K562 (cell line): ENCODE results near the gene GDF2. TPM values are rescaled to one million over a fixed set of nuclear protein-coding genes. Genes with fewer than 3 reads are reported as not detected.

Experiments used
- CBX3 ChIP-seq, 2 experiments: IDR thresholded peaks; 1 replicate in 1 of 2; 2 replicates in 1 of 2; pipeline ENCODE4 v1.6.1; 2012; ENCODE audit warnings: inconsistent platforms in 2 of 2, low read length in 2 of 2, borderline replicate concordance in 1 of 2, control low read depth in 1 of 2
- GTF2E2 ChIP-seq: fragments of 200-800 bp; sonication (Bioruptor generic); IDR thresholded peaks from 2 replicates; pipeline ENCODE4 v1.6.1; 2016; ENCODE audit warnings: missing genetic modification characterization, missing compliant biosample characterization
- MAFF ChIP-seq: IDR thresholded peaks from 2 replicates; pipeline ENCODE4 v1.6.1; 2012; ENCODE audit warnings: low read length, improper control_type of control experiment
- MBD1 ChIP-seq: fragments of 250-450 bp; sonication (Bioruptor Pico); IDR thresholded peaks from 2 replicates; pipeline ENCODE4 v1.8.0; 2022; ENCODE audit warnings: inconsistent platforms
- ZBTB5 ChIP-seq: fragments of 450-650 bp; IDR thresholded peaks from 2 replicates; pipeline ENCODE4 v1.6.1; 2017; ENCODE audit warnings: antibody characterized with exemption
- ZNF347 ChIP-seq: fragments of 450-650 bp; formaldehyde crosslinking; IDR thresholded peaks from 2 replicates; pipeline ENCODE4 v1.4.0; 2020; ENCODE audit warnings: low read depth, mild to moderate bottlenecking, moderate library complexity
- ZNF592 ChIP-seq: fragments of 450-650 bp; IDR thresholded peaks from 2 replicates; pipeline ENCODE4 v1.6.1; 2017; ENCODE audit warnings: antibody characterized with exemption, mild to moderate bottlenecking
- ZNF695 ChIP-seq: fragments of 450-650 bp; formaldehyde crosslinking; IDR thresholded peaks from 2 replicates; pipeline ENCODE4 v1.4.0; 2020; ENCODE audit warnings: mild to moderate bottlenecking, moderate library complexity
- polyA plus RNA-seq, 8 experiments: library from polyadenylated mRNA; depleted of rRNA in 4 of 8; stranded (reverse) in 5 of 8; unstranded in 3 of 8; fragments of >200 nt; fragmentation: Nextera tagmentation in 2 of 8; fragmentation: Illumina TruSeq in 1 of 8; extraction: Ambion mirVana in 2 of 8; extraction: Trizol in 1 of 8; gene quantifications; 2 replicates each; pipeline versions ENCODE4 v1.2.1 to v1.2.3, GENCODE V29; 2011 to 2014; ENCODE audit warnings: inconsistent platforms in 1 of 8, missing spikeins in 1 of 8
- total RNA-seq, 7 experiments: library from RNA; depleted of rRNA in 6 of 7; stranded (reverse); fragments of >200 nt in 6 of 7; fragmentation: Illumina TruSeq in 2 of 7; extraction: Trizol in 2 of 7; gene quantifications; 2 replicates each; pipeline versions ENCODE4 v1.2.1 to v1.2.3, GENCODE V29; 2011 to 2021; ENCODE audit warnings: low replicate concordance in 1 of 7
- TF ChIP-seq, protein P1 (sequence below): fragments of 250-450 bp; sonication (Bioruptor Pico); IDR thresholded peaks from 2 replicates; pipeline ENCODE4 v1.8.0; 2022; ENCODE audit warnings: inconsistent platforms, mild to moderate bottlenecking, moderate library complexity, borderline replicate concordance
- TF ChIP-seq, protein P2 (sequence below): fragments of 450-650 bp; formaldehyde crosslinking; IDR thresholded peaks from 2 replicates; pipeline ENCODE4 v1.4.0; 2022; ENCODE audit warnings: mild to moderate bottlenecking, moderate library complexity
- TF ChIP-seq, protein P3 (sequence below), 2 experiments: fragments of 450-650 bp; IDR thresholded peaks; 2 replicates each; pipeline ENCODE4 v1.6.1; 2018; ENCODE audit warnings: mild to moderate bottlenecking in 2 of 2, low read depth in 1 of 2; ENCODE audit not compliant: partially characterized antibody in 2 of 2

GDF2 gene
- total and polyA plus RNA-seq, 9 of the 15 experiments (the other 6 are each of a cell fraction or from before 2014, with no cell fraction given), result 0.08 to 0.58 (median 0.27) TPM; not detected in 2

DNA sequence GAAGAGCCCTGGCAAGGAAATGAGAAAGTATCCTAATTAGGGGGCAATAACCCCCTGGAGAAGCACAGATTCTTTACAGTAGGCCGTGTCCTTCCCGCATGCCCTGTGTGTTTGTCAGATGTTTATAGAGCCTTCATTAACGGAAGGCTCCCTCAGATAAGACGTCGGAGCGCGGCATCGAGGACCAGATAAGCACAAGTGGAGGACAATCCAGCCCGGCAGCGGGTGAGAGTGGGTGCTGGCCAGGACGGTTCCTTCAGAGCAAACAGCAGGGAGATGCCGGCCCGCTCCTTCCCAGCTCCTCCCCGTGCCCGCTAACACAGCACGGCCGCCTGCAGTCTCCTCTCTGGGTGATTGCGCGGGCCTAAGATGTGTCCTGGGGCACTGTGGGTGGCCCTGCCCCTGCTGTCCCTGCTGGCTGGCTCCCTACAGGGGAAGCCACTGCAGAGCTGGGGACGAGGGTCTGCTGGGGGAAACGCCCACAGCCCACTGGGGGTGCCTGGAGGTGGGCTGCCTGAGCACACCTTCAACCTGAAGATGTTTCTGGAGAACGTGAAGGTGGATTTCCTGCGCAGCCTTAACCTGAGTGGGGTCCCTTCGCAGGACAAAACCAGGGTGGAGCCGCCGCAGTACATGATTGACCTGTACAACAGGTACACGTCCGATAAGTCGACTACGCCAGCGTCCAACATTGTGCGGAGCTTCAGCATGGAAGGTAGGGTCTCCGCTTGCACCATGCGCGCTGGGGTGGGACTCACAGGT lies at the start of gene GDF2 (continued):
- TF ChIP-seq, protein P1, sequence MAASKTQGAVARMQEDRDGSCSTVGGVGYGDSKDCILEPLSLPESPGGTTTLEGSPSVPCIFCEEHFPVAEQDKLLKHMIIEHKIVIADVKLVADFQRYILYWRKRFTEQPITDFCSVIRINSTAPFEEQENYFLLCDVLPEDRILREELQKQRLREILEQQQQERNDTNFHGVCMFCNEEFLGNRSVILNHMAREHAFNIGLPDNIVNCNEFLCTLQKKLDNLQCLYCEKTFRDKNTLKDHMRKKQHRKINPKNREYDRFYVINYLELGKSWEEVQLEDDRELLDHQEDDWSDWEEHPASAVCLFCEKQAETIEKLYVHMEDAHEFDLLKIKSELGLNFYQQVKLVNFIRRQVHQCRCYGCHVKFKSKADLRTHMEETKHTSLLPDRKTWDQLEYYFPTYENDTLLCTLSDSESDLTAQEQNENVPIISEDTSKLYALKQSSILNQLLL, result no peak
- TF ChIP-seq, protein P2, sequence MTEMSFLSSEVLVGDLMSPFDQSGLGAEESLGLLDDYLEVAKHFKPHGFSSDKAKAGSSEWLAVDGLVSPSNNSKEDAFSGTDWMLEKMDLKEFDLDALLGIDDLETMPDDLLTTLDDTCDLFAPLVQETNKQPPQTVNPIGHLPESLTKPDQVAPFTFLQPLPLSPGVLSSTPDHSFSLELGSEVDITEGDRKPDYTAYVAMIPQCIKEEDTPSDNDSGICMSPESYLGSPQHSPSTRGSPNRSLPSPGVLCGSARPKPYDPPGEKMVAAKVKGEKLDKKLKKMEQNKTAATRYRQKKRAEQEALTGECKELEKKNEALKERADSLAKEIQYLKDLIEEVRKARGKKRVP (CRISPR knock-in tag), result no peak
- TF ChIP-seq, protein P3, sequence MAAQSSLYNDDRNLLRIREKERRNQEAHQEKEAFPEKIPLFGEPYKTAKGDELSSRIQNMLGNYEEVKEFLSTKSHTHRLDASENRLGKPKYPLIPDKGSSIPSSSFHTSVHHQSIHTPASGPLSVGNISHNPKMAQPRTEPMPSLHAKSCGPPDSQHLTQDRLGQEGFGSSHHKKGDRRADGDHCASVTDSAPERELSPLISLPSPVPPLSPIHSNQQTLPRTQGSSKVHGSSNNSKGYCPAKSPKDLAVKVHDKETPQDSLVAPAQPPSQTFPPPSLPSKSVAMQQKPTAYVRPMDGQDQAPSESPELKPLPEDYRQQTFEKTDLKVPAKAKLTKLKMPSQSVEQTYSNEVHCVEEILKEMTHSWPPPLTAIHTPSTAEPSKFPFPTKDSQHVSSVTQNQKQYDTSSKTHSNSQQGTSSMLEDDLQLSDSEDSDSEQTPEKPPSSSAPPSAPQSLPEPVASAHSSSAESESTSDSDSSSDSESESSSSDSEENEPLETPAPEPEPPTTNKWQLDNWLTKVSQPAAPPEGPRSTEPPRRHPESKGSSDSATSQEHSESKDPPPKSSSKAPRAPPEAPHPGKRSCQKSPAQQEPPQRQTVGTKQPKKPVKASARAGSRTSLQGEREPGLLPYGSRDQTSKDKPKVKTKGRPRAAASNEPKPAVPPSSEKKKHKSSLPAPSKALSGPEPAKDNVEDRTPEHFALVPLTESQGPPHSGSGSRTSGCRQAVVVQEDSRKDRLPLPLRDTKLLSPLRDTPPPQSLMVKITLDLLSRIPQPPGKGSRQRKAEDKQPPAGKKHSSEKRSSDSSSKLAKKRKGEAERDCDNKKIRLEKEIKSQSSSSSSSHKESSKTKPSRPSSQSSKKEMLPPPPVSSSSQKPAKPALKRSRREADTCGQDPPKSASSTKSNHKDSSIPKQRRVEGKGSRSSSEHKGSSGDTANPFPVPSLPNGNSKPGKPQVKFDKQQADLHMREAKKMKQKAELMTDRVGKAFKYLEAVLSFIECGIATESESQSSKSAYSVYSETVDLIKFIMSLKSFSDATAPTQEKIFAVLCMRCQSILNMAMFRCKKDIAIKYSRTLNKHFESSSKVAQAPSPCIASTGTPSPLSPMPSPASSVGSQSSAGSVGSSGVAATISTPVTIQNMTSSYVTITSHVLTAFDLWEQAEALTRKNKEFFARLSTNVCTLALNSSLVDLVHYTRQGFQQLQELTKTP (IDR thresholded peaks at IDR 0.05; ENCODE audit: low read depth in 1 of 2, partially characterized antibody in 2 of 2), result no peak
- TF ChIP-seq CBX3 (IDR thresholded peaks at IDR 0.05; ENCODE audit: borderline replicate concordance in 1 of 2, low read length in 2 of 2), result no peak
- no peak for TF ChIP-seq MAFF
- no peak for TF ChIP-seq GTF2E2 (tag)
- TF ChIP-seq ZNF695 (CRISPR knock-in tag), result no peak
- TF ChIP-seq ZBTB5, result no peak
- no peak for TF ChIP-seq MBD1 (CRISPR knock-in tag)
- TF ChIP-seq ZNF592, result peak; percentile 47; the same call in 1 of the 2 replicates
- TF ChIP-seq ZNF347 (CRISPR knock-in tag), result no peak
